Umbilical cord (tissue), 2 donors: Measurements from ENCODE around the gene PHACTR4. TPM values are rescaled to one million over a fixed set of nuclear protein-coding genes. Genes with fewer than 3 reads are reported as not detected.
"Not testable (repeated sequence)": the region's sequence is repeated elsewhere in the genome, so short reads cannot be mapped to it uniquely, and the experiment has no call there.

Experiments
- DNase-seq: peaks from one replicate; pipeline ENCODE4 v3.0.0-alpha.2; 2015; ENCODE audit warnings: low spot score
- total RNA-seq: library from RNA; depleted of rRNA; stranded (reverse); fragments of >200 nt; gene quantifications from one replicate; pipeline ENCODE4 v1.2.3, GENCODE V29; 2014; ENCODE audit warnings: low replicate concordance; ENCODE audit not compliant: insufficient read depth

Gene PHACTR4
- total RNA-seq: 10.8 TPM

DNA sequence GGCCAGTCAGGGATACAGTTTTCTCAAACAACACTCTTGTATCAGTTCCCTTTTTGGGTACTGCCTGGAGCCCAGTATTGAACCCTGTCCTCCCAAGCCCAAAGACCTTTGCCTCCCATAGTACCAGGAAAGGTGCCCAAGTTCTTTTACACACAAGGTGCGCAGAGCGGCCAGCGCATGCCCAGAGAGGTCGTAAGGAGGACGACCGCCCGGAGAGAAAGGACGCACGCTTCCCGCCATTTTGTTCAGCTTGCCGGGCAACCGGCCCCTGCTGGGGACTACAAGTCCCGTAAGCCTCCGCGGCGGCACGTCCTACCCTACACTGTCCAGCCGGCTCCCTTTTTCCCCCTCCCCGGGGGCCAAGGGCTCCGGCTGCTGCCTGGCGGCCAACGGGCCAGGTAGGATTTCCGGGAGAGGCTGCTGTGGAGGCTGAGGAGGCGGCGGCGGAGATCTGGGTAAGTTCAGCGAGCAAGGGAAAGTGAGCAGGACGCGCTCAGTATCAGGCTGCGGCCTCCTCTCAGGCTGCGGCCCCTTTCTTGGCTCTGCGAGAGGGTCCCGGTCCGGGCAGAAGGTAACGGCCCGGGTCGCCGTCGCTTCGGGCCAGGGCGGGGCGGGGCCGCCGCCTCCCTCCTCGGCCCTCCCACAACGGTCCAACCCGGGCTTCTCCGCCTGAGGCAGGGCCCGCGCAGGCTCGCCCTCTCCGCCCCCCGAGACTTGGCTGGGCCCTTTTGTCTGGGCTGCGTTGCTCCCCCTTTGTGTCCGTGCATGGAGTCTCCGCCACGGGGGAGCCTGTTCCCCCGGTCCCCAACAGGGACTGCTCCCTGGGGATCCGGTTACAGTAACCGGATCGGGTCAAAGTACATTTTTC, at the start of gene PHACTR4:
Gene PHACTR4 (plus strand): TSS at position 370 of the 868 bp plus-strand sequence. CDS start 37,708 bp downstream, outside the sequence.
- peak; percentile 95 for DNase-seq

DNA sequence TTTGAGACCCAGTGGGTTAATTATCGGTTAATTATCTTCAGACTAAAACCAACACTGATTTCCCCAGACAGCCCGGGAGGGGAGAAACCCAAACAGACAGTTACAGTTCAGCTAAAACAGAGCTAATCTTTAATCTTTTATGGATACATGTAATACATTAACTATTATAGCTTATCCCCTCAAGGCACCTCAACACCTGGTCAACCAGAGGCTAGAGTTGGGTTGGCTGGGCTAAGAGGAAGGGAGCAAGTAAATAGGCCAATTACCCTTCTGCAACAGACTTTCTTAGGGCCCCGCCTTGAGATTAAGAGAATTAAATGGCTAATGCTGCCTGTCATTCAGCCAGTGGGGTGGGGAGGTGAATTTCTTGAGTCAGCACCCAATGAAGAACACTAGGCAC, 47.3 kb upstream of the PHACTR4 start:
- no peak for DNase-seq

DNA sequence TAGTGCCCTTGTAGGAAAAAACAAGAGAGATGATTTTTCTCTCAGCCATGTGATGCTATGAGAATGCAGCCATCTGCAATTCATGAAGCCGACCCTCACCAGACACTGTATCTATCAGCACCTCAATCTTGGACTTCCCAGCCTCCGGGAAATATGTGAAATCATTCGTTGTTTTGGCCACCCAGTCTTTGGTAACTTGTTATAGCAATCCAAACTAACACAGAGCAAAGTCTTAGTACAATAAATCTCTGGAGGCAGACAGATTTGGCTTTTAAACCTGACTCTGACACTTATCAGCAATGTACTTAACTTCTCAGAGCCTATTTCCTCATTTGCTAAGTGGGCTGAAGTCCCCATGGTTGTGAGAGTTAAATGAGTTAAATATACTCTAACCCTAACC, 45.8 kb upstream of the PHACTR4 start:
- DNase-seq: no peak

DNA sequence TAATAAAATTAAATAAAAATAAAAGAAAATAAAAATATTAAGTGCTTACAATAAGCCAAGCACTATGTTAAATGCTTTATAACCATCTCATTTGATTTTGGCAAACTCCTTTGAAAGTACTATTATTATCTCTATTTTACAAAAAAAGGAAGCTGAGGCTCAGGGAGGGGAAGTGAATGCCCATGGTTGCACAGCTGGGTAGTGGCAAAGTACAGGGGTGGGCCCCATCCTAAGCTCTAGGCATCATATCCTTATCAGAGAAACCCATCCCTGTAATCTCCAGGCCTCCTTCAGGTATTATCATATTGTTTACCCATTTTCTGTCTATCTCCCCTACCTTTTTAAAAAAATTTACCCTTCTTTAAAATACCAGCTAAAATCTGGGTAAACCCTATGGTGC, 43.0 kb upstream of the PHACTR4 start:
- no peak for DNase-seq

DNA sequence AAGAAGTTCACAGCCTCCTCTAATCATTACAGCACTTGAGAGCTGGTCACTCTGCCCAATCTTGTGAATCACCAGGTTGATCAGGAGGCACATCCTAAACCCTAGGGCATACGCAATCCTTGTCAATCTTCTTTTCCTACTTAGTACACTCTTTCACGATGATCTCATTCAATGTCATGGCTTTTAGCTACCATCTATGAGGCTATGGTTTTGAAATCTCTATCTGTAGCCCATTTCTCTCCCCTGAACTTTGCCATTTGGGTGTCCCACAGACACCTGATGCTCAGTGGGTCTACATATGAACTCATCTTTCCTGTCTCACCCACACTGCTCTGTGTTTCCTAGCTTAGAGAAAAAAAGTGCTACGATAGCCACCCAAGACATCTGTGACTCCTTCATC, 42.6 kb upstream of the PHACTR4 start:
- no peak for DNase-seq

DNA sequence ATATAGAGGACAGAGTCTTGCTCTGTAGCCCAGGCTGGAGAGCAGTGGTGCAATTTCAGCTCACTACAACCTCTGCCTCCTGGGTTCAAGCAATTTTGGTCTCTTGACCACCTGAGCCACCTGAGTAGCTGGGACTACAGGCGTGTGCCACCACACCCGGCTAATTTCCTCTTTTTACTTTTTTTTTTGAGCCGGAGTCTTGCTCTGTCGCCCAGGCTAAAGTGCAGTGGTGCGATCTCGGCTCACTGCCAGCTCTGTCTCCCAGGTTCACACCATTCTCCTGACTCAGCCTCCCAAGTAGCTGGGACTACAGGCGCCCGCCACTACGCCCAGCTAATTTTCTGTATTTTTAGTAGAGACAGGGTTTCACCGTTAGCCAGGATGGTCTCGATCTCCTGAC, 42.1 kb upstream of the PHACTR4 start:
- not testable (repeated sequence) for DNase-seq

DNA sequence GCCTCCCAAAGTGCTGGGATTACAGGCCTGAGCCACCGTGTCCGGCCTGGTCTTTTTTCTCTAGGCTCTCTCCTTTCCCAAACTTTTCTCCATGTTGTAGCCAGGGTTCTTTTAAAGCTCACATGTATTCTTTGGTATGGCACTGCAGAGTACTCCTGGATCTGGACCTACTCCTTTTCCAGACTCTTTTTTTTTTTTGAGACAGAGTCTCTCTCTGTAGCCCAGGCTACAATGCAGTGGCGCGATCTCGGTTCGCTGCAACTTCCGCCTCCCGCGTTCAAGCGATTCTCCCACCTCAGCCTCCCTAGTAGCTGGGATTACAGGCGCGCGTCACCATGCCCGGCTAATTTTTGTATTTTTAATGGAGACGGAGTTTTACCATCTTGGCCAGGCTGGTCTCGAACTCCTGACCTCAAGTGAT, 41.3 kb upstream of the PHACTR4 start:
- no peak for DNase-seq

DNA sequence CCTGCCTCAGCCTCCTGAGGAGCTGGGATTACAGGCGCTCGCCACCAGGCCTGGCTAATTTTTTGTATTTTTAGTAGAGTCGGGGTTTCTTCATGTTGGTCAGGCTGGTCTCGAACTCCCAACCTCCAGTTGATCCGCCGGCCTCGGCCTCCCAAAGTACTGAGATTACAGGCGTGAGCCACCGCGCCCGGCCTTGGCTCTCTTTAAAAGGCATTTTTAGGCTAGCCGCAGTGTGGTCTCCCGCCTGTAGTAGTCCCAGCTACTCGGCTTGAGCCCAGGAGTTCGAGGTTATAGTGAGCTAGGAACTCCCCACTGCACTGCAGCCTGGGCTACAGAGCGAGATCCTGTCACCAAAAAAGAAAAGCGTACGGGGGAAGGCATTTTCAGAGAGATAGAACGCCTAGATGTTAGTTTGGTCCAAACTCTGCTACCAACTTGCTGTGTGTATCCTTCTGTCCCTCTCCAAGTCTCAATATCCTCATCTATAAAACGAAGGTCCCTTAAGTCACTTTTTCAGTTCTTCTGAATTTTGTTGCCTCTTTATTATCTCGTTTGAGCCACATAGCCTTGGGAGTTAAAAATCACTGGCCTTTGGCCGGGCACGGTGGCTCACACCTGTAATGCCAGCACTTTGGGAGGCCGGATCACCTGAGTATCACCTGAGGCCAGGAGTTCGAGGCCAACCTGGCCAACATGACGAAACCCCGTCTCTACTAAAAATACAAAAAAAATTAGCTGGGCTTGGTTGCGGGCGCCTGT, 40.0 kb upstream of the PHACTR4 start:
- no peak for DNase-seq

DNA sequence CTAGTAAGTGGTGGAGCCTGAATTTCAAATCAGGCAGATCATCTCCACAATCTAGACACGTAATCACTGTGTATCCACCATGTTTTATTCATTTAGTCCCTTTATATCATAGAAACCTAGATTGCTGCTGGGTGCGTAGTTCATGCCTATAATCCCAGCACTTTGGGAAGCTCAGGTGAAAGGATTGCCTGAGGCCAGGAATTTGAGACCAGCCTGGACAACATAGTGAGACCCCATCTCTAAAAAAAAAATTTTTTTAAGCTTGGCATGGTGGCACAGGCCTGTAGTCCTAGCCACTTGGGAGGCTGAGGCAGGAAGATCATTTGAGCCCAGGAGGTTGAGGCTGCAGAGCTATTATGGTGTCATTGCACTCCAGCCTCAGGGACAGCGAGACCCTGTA, 30.6 kb upstream of the PHACTR4 start:
- no peak for DNase-seq

DNA sequence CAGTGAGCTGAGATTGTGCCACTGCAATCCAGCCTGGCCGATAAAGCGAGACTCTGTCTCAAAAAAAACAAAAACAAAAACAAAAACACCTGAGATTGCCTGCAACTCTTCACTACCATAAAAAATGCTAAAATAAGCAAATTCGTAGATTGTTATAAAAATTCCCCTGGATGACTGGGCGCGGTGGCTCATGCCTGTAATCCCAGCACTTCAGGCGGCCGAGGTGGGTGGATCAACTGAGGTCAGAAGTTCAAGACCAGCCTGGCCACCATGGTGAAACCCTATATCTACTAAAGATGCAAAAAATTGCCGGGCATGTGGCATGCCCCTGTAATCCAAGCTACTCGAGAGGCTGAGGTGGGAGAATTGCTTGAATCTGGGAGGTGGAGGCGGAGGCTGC, 30.0 kb upstream of the PHACTR4 start:
- DNase-seq: no peak

DNA sequence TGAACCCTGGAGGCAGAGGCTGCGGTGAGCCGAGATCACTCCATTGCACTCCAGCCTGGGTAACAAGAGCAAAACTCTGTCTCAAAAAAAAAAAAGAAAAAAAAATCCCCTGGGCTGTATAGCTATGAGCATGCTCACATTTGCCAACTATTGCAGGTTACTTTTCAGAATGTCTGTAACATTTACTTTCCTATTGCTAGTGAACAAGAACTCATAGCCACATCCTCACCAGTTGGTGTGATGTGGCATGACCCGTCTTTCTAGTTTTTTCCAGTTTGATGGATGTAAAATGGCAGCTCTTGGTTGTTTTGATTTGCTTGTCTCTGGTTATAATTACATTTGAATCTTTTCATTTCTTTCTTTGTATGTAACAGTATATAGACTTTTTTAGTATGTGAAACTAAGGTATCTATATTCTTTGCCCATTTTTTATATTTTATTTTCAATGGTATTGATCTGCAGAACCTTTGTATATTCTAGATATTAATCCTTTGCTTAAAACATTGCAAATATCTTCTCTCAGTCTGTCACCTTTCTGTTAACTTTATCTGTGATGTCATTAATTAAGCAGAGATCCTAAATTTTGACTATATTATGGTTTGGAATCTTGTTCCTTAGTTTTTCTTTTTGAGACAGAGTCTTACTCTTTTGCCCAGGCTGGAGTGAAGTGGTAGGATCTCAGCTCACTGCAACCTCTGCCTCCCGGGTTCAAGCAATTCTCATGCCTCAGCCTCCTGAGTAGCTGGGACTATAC, 29.1 kb upstream of the PHACTR4 start:
- no peak for DNase-seq

DNA sequence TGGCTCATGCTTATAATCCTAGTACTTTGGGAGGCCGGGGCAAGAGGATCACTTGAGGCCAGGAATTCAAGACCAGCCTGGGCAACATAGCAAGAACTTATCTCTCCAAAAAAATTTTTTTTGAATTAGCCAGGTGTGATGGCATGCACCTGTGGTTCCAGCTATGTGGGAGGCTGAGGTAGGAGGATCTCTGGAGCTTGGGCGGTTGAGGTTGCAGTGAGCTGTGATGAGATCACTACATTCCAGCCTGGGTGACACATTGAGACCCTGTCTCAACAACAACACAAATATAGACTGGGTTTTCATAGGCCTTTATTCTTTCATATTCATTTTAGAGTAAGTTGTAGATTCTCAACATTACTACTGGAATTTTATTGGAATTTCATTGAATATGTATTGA, 27.9 kb upstream of the PHACTR4 start:
- no peak for DNase-seq

DNA sequence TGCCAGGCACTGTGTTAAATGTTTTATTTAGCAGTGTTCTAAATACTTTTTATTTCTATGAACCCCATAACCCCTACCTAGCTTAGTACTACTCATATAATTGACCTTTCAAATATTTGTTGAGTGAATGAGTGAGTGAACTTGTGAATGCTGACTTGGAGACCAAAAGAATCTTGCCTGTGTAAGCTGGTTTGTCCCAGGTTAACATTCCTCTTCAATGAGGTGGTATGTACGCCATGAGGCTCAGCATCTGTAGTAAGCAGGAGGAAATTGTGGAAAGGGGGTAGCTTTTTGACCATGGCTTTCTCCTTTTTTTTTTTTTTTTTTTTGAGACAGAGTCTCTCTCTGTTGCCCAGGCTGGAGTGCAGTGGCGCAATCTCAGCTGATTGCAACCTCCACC, 26.1 kb upstream of the PHACTR4 start:
- DNase-seq: no peak

DNA sequence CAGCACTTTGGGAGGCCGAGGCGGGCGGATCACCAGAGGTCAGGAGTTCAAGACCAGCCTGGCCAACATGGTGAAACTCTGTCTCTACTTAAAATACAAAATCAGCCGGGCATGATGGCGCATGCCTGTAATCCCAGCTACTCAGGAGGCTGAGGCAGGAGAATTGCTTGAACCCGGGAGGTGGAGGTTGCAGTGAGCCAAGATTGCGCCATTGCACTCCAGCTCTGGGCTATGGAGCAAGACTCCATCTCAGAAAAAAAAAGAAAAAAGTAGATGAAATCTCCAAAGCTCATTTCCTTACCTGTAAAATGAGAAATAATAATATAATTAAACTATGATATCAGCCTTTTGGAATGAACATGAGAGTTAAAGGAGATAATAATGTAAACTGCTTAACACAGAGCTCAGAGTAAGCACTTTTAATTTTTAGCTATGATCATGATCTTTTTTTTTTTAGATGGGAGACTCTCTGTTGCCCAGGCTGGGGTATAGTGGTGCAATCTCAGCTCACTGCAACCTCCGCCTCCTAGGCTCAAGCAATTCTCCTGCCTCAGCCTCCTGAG, 16.2 kb upstream of the PHACTR4 start:
- not testable (repeated sequence) for DNase-seq

DNA sequence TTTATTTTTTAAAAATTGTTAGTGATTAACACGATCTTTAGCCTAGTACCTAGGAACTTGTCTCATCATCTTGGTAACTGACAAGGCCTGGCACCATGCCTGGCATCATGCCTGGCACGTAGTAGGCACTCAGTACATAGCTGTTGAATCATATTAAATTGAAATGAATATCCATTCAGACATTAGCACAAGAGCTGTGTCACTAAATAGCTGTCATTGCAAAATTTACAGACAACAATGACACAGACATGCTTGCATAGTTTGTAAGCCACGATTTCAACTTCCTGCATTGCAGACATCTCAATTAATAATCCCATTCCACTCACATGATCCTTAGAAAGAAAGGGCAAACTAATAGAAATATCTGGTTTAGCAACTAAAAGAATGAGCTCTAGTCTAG, 15.4 kb upstream of the PHACTR4 start:
- no peak for DNase-seq

DNA sequence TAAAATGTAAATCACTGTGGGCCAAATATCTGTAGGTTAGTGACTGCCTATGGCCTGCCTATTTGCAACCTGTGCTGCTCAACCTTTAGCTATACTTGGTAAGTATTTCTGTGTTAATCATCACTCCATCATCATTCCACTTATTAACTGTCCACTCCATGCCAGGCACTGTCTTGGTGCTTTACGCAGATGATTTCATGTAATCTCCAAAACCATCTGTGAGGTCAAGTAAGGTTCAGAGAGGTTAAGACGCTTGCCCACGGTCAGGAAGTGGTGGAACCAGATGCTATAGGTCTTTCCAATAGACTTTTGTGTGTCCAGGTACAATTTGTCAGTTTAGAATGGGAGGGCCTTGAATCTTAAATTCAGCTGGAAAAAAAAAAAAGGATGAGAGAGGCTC, 10.8 kb upstream of the PHACTR4 start:
- DNase-seq: no peak

DNA sequence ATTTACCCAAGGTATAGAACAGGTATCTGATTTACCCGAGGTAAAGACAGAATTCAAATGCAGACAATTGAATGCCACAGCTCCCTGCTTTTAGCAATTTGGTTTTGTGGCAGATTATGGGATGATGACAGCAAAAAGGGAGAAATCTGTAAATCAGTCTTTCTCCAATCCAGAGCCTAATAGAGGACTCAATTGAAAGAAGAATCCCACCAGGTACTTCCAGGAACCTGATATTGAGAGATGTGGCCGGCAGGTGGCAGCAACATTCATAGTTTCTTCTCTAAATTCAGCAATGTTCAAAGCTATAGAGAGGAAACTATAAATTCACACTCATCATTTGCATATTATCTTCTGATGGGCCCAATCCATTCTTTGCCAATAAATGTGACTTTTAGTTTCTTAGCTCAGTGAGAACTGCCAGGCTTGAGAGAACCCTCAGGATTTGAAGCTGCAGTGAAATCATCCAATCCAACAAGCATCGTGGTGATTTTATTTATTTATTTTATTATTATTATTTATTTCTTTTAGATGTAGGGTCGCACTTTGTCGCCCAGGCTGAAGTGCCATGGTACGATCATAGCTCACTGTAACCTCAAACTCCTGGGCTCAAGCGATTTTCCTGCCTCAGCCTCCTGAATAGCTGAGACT, 9.8 kb upstream of the PHACTR4 start:
- peak; percentile 65 for DNase-seq

DNA sequence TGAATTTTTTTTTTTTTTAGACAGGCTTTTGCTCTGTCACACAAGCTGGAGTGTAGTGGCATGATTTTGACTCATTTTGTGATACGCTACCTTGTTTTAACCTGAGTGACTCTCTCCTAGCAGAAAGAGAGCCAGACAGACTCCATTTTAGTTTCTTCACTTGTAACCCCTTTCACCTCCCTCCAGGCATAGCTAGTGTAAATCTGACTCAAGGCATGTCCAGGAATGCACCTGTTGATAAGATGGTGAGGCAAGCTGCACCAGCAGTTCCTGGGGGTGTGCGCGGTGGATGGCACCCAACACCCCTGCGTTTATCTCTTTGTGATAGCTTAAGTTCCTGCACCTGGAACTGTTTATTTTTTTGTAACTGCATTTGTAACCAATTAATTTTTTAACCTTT, 4.7 kb upstream of the PHACTR4 start:
- no peak for DNase-seq

DNA sequence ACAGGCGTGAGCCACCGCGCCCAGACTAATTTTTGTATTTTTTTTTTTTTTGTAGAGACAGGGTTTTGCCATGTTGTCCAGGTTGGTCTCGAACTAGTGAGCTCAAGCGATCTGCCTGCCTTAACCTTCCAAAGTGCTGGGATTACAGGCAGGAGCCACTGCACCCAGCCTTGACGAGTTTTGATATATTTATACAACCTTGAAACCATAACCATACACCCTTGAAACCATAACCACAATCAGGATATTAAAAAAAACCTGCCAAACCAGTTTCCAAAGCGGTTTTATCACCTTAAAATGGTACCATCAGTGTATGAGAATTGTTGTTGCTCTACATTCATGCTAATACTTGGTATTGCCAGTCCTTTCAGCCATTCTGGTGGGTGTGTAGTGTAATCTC, 3.7 kb upstream of the PHACTR4 start:
- DNase-seq: no peak

DNA sequence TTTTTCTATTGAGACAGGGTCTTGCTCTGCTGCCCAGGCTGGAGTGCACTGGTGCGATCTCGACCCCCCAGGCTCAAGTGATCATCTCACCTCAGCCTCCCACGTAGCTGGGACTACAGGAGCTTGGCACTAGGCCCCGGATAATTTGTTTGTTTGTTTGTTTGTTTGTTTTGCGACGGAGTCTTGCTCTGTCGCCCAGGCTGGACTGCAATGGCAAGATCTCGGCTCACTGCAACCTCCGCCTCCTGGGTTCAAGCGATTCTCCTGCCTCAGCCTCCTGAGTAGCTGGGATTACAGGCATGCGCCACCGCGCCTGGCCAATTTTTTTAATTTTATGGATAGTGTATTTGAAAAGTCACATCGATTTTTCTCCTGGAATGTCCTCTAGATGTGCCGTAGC, 932 bp upstream of the PHACTR4 start:
- DNase-seq: not testable (repeated sequence)
